GM13977 (cell line): Measurements from ENCODE around the gene EXOG.

Experiments used
- DNase-seq: peaks from one replicate; pipeline ENCODE4 v3.0.0; 2012; ENCODE audit warnings: low spot score
- in situ Hi-C: fragments of 300-500 bp; cut with MboI; formaldehyde crosslinking; loops from one replicate; pipeline ENCODE4 v1.12.0; 2022; ENCODE audit warnings: low sequenced_read_pairs, low pct_unique_long_range_greater_than_20kb, mixed read lengths, inconsistent platforms; ENCODE audit not compliant: unreplicated experiment
- TF ChIP-seq, protein P1 (sequence below): IDR thresholded peaks from 2 replicates; pipeline ENCODE4 v1.5.1; 2012; ENCODE audit warnings: mild to moderate bottlenecking, control low read depth; ENCODE audit not compliant: insufficient read depth; ENCODE audit errors: extremely low read depth, missing control alignments

EXOG gene

DNA sequence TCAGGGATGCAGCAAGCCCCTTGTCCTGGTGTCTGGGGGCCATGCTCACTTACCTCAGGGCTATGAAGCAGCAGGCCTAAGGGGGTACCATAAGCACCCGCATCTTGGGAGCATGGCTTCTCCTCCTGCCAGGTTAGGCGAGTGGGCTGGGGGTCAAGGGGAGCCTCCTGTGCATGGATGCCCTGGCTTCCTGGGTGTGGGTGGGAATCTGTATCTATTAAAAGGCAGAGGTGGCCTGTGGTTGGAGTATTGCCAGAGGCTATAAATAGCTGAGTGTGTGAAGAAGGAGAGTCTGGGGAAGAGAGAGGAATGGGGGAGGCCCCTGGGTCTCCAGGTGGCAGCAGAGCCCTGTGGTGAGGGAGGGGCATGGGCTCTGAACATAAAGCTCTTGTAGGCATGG lies 22.9 kb upstream of the EXOG start:
- in situ Hi-C loops = no loop called here
- TF ChIP-seq, protein P1, sequence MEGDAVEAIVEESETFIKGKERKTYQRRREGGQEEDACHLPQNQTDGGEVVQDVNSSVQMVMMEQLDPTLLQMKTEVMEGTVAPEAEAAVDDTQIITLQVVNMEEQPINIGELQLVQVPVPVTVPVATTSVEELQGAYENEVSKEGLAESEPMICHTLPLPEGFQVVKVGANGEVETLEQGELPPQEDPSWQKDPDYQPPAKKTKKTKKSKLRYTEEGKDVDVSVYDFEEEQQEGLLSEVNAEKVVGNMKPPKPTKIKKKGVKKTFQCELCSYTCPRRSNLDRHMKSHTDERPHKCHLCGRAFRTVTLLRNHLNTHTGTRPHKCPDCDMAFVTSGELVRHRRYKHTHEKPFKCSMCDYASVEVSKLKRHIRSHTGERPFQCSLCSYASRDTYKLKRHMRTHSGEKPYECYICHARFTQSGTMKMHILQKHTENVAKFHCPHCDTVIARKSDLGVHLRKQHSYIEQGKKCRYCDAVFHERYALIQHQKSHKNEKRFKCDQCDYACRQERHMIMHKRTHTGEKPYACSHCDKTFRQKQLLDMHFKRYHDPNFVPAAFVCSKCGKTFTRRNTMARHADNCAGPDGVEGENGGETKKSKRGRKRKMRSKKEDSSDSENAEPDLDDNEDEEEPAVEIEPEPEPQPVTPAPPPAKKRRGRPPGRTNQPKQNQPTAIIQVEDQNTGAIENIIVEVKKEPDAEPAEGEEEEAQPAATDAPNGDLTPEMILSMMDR = no peak
- no peak for DNase-seq

DNA sequence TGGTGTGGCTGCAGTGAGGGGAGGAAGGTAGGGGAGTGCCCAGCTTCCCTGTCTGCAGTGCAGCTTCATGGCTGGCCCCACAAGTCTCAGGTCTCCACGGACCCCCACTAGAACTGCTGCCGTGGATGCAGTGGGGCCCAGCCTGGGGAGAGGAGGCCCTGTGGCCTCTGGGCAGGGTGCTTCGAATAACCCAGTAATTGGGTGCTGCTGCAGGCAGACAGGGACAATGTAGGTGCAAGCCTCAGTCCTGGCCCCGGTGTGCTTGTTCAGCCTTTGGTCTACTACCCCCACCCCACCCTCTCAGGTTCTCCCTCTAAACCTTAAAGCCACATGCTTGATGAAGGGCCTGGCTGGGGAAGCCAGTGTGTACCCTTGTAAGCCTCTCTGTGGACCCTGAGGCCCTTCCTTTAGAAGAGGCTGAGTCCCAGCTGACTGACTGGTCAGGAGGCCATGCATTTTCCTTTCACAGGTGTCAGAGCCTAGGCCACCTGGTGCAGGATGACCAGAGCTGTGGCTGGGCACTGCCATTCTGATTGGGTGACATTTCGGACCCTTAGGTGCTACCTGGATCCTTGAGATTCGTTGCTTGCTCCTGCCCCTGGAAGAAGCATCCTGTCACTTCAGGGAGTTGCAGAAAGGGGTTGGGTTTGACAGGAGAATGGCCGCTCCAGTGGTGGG lies 21.1 kb upstream of the EXOG start:
- TF ChIP-seq, protein P1 = no peak
- in situ Hi-C loops = no loop called here
- DNase-seq = no peak

DNA sequence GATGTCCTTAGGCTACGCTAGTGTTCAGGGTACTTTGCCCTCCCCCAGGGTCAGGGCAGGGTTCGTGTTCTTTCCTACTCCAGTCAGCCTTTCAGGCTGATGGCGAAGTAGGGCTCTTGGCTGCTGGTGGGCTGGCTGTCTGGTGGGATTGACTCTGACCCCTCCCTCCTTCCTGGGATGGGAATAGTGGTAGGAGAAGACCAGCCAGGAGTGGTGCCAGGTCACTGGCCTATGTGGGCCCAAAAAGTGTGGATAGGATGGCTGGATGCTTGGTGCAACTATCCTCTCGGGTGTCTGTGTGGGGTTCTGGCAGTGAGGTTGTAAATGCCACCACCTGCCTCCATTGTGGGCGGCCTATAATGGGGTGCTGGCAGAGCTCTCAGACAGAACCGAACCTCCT lies 20.4 kb upstream of the EXOG start:
- in situ Hi-C loops = no loop called here
- TF ChIP-seq, protein P1 = no peak
- no peak for DNase-seq

DNA sequence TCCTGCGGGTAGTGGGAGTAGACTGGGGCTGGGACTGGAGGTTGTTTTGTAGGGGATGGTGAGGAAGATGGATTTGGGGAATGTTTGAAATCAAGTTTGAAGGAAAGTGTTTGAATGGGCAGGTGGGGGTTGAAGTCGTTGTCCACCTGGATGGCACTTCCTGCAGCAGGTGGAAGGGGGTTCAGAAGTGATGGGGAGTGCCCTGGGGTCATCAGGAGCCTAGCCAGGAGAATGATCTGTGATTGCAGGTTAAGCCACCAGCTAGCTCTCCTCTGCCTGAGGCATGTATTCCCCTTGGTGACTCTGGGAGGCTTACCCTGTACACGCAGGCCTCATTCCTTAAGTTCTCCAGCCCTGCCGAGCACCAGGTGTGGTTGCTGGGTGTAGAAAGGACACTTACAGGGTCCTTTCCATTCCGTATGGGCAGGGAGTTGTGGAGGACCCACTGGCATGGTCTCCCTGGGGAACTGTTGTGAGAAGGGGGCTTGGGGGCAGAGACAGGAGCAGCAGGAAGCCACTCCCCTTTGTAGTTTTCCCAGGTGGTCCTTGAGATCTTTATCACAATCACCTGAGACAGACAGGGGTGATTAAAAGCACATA lies 19.9 kb upstream of the EXOG start:
- TF ChIP-seq, protein P1 = no peak
- DNase-seq = no peak
- in situ Hi-C loops = no loop called here

DNA sequence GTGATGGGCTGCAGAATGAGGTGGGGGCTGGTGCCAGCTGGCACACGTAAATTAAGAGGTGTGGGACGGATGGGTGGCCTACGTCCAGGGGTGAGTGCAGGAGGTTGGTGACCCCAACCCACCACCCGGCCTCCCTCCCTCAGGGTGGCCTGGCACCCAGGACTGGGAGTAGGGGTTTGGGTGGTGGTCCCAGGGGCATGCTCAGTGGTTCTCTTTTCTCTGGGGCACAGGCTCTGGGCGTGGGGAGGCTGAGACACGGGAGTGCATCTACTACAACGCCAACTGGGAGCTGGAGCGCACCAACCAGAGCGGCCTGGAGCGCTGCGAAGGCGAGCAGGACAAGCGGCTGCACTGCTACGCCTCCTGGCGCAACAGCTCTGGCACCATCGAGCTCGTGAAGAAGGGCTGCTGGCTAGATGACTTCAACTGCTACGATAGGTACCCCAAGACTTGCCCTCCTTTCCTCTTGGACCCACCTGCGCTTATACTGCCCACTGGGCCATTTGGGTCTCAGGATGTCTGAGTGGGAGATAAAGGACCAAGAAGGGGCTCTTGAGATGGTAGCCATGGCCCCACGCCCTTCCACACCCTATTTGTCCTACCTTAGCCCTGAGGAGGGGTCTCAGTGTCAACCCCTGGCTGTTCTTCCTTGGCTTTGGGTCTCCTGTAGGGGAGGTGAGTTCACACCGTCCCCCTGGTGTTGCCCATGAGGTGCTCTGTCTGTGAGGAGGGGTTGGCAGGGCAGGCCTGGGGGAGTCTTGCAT lies 18.9 kb upstream of the EXOG start:
- TF ChIP-seq, protein P1 = no peak
- in situ Hi-C loops = no loop called here
- DNase-seq = no peak

DNA sequence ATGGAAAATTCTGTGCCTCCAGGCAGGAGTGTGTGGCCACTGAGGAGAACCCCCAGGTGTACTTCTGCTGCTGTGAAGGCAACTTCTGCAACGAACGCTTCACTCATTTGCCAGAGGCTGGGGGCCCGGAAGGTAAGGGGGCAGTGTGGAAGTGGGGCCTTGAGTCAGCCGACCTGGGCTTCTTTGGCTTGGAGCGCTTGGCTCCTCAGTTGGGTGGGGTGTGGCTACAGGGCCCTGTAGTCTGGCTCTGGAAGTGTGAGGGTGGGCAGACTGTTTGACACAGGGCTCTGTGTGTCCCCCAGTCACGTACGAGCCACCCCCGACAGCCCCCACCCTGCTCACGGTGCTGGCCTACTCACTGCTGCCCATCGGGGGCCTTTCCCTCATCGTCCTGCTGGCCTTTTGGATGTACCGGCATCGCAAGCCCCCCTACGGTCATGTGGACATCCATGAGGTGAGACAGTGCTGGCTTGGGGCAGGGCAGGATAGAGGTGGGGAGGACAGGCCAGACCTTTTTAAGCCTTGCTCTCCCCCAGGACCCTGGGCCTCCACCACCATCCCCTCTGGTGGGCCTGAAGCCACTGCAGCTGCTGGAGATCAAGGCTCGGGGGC lies 18.2 kb upstream of the EXOG start:
- TF ChIP-seq, protein P1 = no peak
- in situ Hi-C loops = no loop called here
- no peak for DNase-seq
